ENCODE results near the gene DOCK9. TPM values are rescaled to one million over a fixed set of nuclear protein-coding genes. Genes with fewer than 3 reads are reported as not detected.

DOCK9 gene
- total and polyA plus RNA-seq, 7 donors: 13.8 to 39.5 (median 19.9) TPM

- H3K27ac ChIP-seq: no peak overlapping the region
- ATAC-seq (no peak), DNase-seq (no peak)
- no peaks in the 10 kb centered on the region for H3K27me3 ChIP-seq (ENCODE audit: insufficient read depth in 3 of 3, low read length in 2 of 3)
- no peaks in the 10 kb centered on the region for H3K4me1 ChIP-seq
- no peak overlapping the region for H3K4me3 ChIP-seq
- no peaks in the 10 kb centered on the region for H3K9me3 ChIP-seq
- TF ChIP-seq CTCF (IDR thresholded peaks at IDR 0.05): no peak
- intact Hi-C loops (cut with DNase I): no loop called here
- 93 to 94% (median 93%) methylated on average over 8 of the region's 8 CpGs for WGBS, 3 donors
- H3K36me3 ChIP-seq (ENCODE audit: insufficient read depth in 1 of 2, low read depth in 1 of 2): peaks cover 0 to 9% of the 10 kb centered on the region in 2 donors
These were observed 70.9 kb downstream of the DOCK9 start for GRCh38 chr13:98906746-98907502.

- H3K9me3 ChIP-seq: no peaks in the 10 kb centered on the region
- H3K4me1 ChIP-seq: no peaks in the 10 kb centered on the region
- peaks cover 0 to 23% of the 10 kb centered on the region in 2 donors for H3K36me3 ChIP-seq (ENCODE audit: insufficient read depth in 1 of 2, low read depth in 1 of 2)
- no peaks in the 10 kb centered on the region for H3K27me3 ChIP-seq (ENCODE audit: insufficient read depth in 3 of 3, low read length in 2 of 3)
- no peak for ATAC-seq
- DNase-seq: no peak
- TF ChIP-seq CTCF (IDR thresholded peaks at IDR 0.05): no peak
- intact Hi-C loops (cut with DNase I): no loop called here
- H3K4me3 ChIP-seq: no peak overlapping the region
- H3K27ac ChIP-seq: no peak overlapping the region
- WGBS, 3 donors: 65 to 71% (median 71%) methylated on average over 2 of the region's 2 CpGs
These were observed 72.7 kb downstream of the DOCK9 start for GRCh38 chr13:98905199-98905598.

- Histone ChIP-seq H3K9me3 (no peaks in the 10 kb centered on the region), H3K27ac (no peak overlapping the region), H3K27me3 (ENCODE audit: insufficient read depth in 3 of 3, low read length in 2 of 3) (no peaks in the 10 kb centered on the region), H3K4me1 (no peaks in the 10 kb centered on the region), H3K36me3 (ENCODE audit: insufficient read depth in 1 of 2, low read depth in 1 of 2) (peaks cover 0 to 32% of the 10 kb centered on the region in 2 donors), H3K4me3 (no peak overlapping the region)
- 67 to 75% (median 69%) methylated on average over 2 of the region's 2 CpGs for WGBS, 3 donors
- intact Hi-C loops (cut with DNase I): no loop called here
- no peak for DNase-seq
- no peak for ATAC-seq
- TF ChIP-seq CTCF (IDR thresholded peaks at IDR 0.05): no peak
These were observed 77.4 kb downstream of the DOCK9 start for GRCh38 chr13:98900442-98900841.

GRCh38 chr13:98897706-98898105, 80.2 kb downstream of the DOCK9 start:
- intact Hi-C loops (cut with DNase I): no loop called here
- H3K36me3 ChIP-seq (ENCODE audit: insufficient read depth in 1 of 2, low read depth in 1 of 2): peaks cover 0 to 31% of the 10 kb centered on the region in 2 donors
- H3K27me3 ChIP-seq (ENCODE audit: insufficient read depth in 3 of 3, low read length in 2 of 3): no peaks in the 10 kb centered on the region
- 83 to 89% (median 88%) methylated on average over 1 of the region's 1 CpG for WGBS, 3 donors
- H3K9me3 ChIP-seq: no peaks in the 10 kb centered on the region
- DNase-seq (no peak), ATAC-seq (no peak)
- no peak overlapping the region for H3K27ac ChIP-seq
- H3K4me3 ChIP-seq: no peak overlapping the region
- no peak for TF ChIP-seq CTCF (IDR thresholded peaks at IDR 0.05)
- no peaks in the 10 kb centered on the region for H3K4me1 ChIP-seq

GRCh38 chr13:98896868-98897144, 81.1 kb downstream of the DOCK9 start:
- no peak for DNase-seq
- no peak for ATAC-seq
- Histone ChIP-seq H3K27ac (no peak overlapping the region), H3K4me1 (no peaks in the 10 kb centered on the region), H3K36me3 (ENCODE audit: insufficient read depth in 1 of 2, low read depth in 1 of 2) (peaks cover 0 to 22% of the 10 kb centered on the region in 2 donors), H3K9me3 (no peaks in the 10 kb centered on the region), H3K27me3 (ENCODE audit: insufficient read depth in 3 of 3, low read length in 2 of 3) (no peaks in the 10 kb centered on the region), H3K4me3 (no peak overlapping the region)
- 47 to 50% (median 49%) methylated on average over 2 of the region's 2 CpGs for WGBS, 3 donors
- intact Hi-C loops (cut with DNase I): no loop called here
- TF ChIP-seq CTCF (IDR thresholded peaks at IDR 0.05): no peak
